HG03095 (cell line): Measurements from ENCODE around the gene OR11L1.

Source experiments
- ATAC-seq: cut with Tn5 transposase; IDR thresholded peaks from one replicate; pipeline ENCODE4 v1.9.1; 2021; ENCODE audit warnings: moderate library complexity; ENCODE audit not compliant: unreplicated experiment

The OR11L1 gene

GRCh38 chr1:247812637-247813036 is 29.1 kb downstream of the OR11L1 start:
- no peak for ATAC-seq

DNA sequence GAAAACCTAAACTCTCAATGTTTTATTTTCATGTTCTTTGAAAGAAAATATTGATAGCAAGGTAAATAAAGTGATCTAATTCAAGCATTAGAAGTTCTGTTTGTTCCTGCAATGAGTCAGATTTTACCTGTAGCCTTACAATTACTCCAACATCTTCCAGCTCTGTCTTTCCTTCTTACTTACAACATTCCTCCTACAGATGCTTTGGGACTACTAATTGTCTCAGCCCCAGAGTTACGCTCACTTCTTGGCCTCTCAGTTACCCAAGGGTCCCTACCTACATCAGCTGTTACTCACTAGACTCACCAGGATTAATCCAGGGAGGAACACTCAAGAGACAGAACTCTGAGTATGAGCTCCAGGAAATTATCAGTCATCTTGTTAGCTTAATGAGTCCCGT is 44.2 kb downstream of the OR11L1 start:
- no peak for ATAC-seq
